GM23338 (cell line): ENCODE measurements around the gene HGFAC. TPM values are rescaled to one million over a fixed set of nuclear protein-coding genes. Genes with fewer than 3 reads are reported as not detected.

ENCODE experiments used
- ATAC-seq: fragments of 200-7000 bp; cut with Tn5 transposase; 3 replicates; pipeline ENCODE4 v1.9.1; 2020
- DNase-seq: peaks from one replicate; pipeline ENCODE4 v3.0.0-alpha.2; 2015; ENCODE audit warnings: low spot score
- H2AFZ ChIP-seq: fragments of 200-600 bp; sonication (generic); 2 replicates; pipeline ENCODE4 v1.8.0; 2016; ENCODE audit warnings: antibody characterized with exemption, mild to moderate bottlenecking, moderate library complexity
- H3F3A ChIP-seq: fragments of 200-600 bp; sonication (generic); replicated peaks from 2 replicates; pipeline ENCODE4 v1.8.0; 2017; ENCODE audit warnings: antibody characterized with exemption, mixed run types, low read depth
- H3K27ac ChIP-seq: fragments of 200-600 bp; sonication (generic); 2 replicates; pipeline ENCODE4 v1.6.1; 2016; ENCODE audit warnings: low read depth
- H3K27me3 ChIP-seq: fragments of 200-600 bp; sonication (generic); 2 replicates; pipeline ENCODE4 v1.8.0; 2016; ENCODE audit warnings: mild to moderate bottlenecking, mixed run types, moderate library complexity; ENCODE audit not compliant: insufficient read depth
- H3K36me3 ChIP-seq: fragments of 200-600 bp; sonication (generic); 2 replicates; pipeline ENCODE4 v1.8.0; 2016; ENCODE audit warnings: mild to moderate bottlenecking; ENCODE audit not compliant: insufficient read depth
- H3K4me1 ChIP-seq: fragments of 200-600 bp; sonication (generic); 2 replicates; pipeline ENCODE4 v1.8.0; 2016; ENCODE audit warnings: mild to moderate bottlenecking, moderate library complexity; ENCODE audit not compliant: insufficient read depth
- H3K4me2 ChIP-seq: fragments of 200-600 bp; sonication (generic); 2 replicates; pipeline ENCODE4 v1.7.1; 2017; ENCODE audit warnings: mixed run types
- H3K4me3 ChIP-seq: fragments of 200-600 bp; sonication (generic); 2 replicates; pipeline ENCODE4 v1.6.1; 2016; ENCODE audit warnings: mixed run types
- H3K79me2 ChIP-seq: fragments of 200-600 bp; sonication (generic); replicated peaks from 2 replicates; pipeline ENCODE4 v1.8.0; 2017; ENCODE audit warnings: mild to moderate bottlenecking; ENCODE audit not compliant: insufficient read depth
- H3K9me2 ChIP-seq: fragments of 200-600 bp; sonication (generic); 2 replicates; pipeline ENCODE4 v1.8.0; 2017; ENCODE audit not compliant: insufficient read depth
- H4K20me1 ChIP-seq: fragments of 200-600 bp; sonication (generic); replicated peaks from 2 replicates; pipeline ENCODE4 v1.8.0; 2017; ENCODE audit warnings: mild to moderate bottlenecking; ENCODE audit not compliant: insufficient read depth
- H3K27ac Mint-ChIP-seq: 2 replicates; pipeline ENCODE4 v1.8.0; 2020; ENCODE audit warnings: inconsistent platforms, mild to moderate bottlenecking, moderate library complexity, mixed read lengths
- H3K27me3 Mint-ChIP-seq: 3 replicates; pipeline ENCODE4 v1.8.0; 2022; ENCODE audit warnings: low read depth, mild to moderate bottlenecking, moderate library complexity, mixed read lengths, inconsistent platforms; ENCODE audit not compliant: insufficient read depth, poor library complexity
- H3K36me3 Mint-ChIP-seq: 3 replicates; pipeline ENCODE4 v1.8.0; 2021; ENCODE audit warnings: low read depth, mild to moderate bottlenecking, inconsistent platforms, moderate library complexity, mixed read lengths
- H3K4me1 Mint-ChIP-seq: 3 replicates; pipeline ENCODE4 v1.8.0; 2020; ENCODE audit warnings: mild to moderate bottlenecking, inconsistent platforms, mixed read lengths
- H3K4me3 Mint-ChIP-seq: 3 replicates; pipeline ENCODE4 v1.8.0; 2021; ENCODE audit warnings: moderate library complexity, mild to moderate bottlenecking, inconsistent platforms, mixed read lengths
- H3K9me3 Mint-ChIP-seq: 3 replicates; pipeline ENCODE4 v1.8.0; 2020; ENCODE audit warnings: moderate library complexity, mild to moderate bottlenecking, inconsistent platforms, mixed read lengths
- EZH2 ChIP-seq: fragments of 200-600 bp; sonication (generic); IDR thresholded peaks from one replicate; pipeline ENCODE4 v1.8.0; 2017; ENCODE audit warnings: antibody characterized with exemption, mild to moderate bottlenecking, low read depth; ENCODE audit not compliant: unreplicated experiment
- EZH2phosphoT487 ChIP-seq: fragments of 200-600 bp; sonication (generic); IDR thresholded peaks from one replicate; pipeline ENCODE4 v1.8.1; 2018; ENCODE audit warnings: antibody characterized with exemption; ENCODE audit not compliant: unreplicated experiment
- JUNB ChIP-seq: IDR thresholded peaks from one replicate; pipeline ENCODE4 v1.6.1; 2016; ENCODE audit warnings: antibody characterized with exemption; ENCODE audit not compliant: unreplicated experiment
- NANOG ChIP-seq: IDR thresholded peaks from 2 replicates; pipeline ENCODE4 v1.6.1; 2016; ENCODE audit warnings: antibody characterized with exemption, borderline replicate concordance
- ZNF114 ChIP-seq: fragments of 250-450 bp; sonication (Bioruptor Pico); IDR thresholded peaks from 2 replicates; pipeline ENCODE4 v1.5.0; 2020; ENCODE audit warnings: mild to moderate bottlenecking, moderate library complexity
- ZNF331 ChIP-seq: fragments of 250-450 bp; sonication (Bioruptor Pico); IDR thresholded peaks from 2 replicates; pipeline ENCODE4 v1.5.0; 2020; ENCODE audit warnings: low read depth, mild to moderate bottlenecking, moderate library complexity
- polyA plus RNA-seq: library from polyadenylated mRNA; unstranded; fragments of >200 nt; fragmentation: Nextera tagmentation; extraction: Ambion mirVana; gene quantifications from 2 replicates; pipeline ENCODE4 v1.2.1, GENCODE V29; 2016
- total RNA-seq: library from RNA; depleted of rRNA; stranded (reverse); fragments of >200 nt; shearing (Covaris generic); gene quantifications from 2 replicates; pipeline ENCODE4 v1.2.3, GENCODE V29; 2014
- TF ChIP-seq, protein P1 (sequence below): IDR thresholded peaks from one replicate; pipeline ENCODE4 v1.6.1; 2018; ENCODE audit warnings: antibody characterized with exemption; ENCODE audit not compliant: unreplicated experiment
- TF ChIP-seq, protein P2 (sequence below): fragments of 250-450 bp; sonication (Bioruptor Pico); IDR thresholded peaks from 2 replicates; pipeline ENCODE4 v1.5.0; 2020; ENCODE audit warnings: mild to moderate bottlenecking, moderate library complexity

HGFAC gene
- total and polyA plus RNA-seq, 2 experiments from 2014 or later, result 0.94 TPM; not detected in 1

DNA sequence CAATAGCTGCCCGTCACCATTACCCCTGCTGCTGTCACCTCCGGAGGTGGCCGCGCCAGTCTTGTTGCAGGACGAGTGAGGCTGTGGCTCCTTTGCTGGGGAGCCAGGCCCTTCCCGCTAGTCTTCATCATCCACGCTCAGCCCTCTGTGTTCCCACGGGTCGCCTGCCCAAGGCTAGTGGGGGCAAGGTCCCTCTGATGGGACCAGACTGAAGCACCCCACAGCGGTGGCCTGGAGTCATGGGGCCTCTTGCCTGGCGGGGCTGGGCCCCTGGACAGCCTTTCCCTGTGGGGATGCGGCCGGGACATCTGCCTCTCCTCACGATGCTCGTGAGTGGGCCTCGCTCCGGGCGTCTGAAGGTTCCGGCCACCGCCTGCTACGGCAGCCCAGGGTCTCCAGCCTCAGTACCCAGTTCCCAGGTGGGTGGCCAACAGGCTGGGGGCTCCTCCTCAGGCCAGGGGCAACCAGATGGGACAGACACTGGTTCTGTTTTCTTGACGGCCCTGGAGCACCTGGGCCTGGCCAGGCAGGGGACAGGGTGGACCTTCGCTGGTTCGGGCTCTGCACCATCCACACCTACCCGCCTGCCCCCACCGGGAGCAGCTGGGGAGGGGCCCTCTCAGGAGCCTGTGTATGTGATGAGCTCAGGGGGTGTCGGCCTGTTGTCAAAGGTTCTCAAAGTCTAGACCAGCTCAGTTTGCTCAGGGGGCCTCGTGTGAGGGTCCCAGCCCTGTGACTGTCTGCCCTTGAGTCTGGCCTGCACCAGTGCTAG is 53.6 kb downstream of the HGFAC start:
- H3K27me3 Mint-ChIP-seq, result peaks cover 65% of the 10 kb centered on the region
- H3K9me3 Mint-ChIP-seq, result peaks cover 4% of the 10 kb centered on the region
- no peaks in the 10 kb centered on the region for H3K36me3 Mint-ChIP-seq
- no peaks in the 10 kb centered on the region for H3K9me2 ChIP-seq
- H3K27ac ChIP-seq, result no peak overlapping the region
- peaks cover 76% of the 10 kb centered on the region for H3K27me3 ChIP-seq
- H3F3A ChIP-seq, result no peaks in the 10 kb centered on the region
- H4K20me1 ChIP-seq, result no peaks in the 10 kb centered on the region; the same call in 1 of the 2 replicates
- H3K4me1 Mint-ChIP-seq, result peaks cover 7% of the 10 kb centered on the region
- H3K4me3 Mint-ChIP-seq, result no peak overlapping the region
- H3K36me3 ChIP-seq, result no peaks in the 10 kb centered on the region
- no peak overlapping the region for H3K4me2 ChIP-seq
- no peak overlapping the region for H2AFZ ChIP-seq
- no peak overlapping the region for H3K27ac Mint-ChIP-seq
- DNase-seq (no peak), ATAC-seq (no peak)
- TF ChIP-seq, protein P1, sequence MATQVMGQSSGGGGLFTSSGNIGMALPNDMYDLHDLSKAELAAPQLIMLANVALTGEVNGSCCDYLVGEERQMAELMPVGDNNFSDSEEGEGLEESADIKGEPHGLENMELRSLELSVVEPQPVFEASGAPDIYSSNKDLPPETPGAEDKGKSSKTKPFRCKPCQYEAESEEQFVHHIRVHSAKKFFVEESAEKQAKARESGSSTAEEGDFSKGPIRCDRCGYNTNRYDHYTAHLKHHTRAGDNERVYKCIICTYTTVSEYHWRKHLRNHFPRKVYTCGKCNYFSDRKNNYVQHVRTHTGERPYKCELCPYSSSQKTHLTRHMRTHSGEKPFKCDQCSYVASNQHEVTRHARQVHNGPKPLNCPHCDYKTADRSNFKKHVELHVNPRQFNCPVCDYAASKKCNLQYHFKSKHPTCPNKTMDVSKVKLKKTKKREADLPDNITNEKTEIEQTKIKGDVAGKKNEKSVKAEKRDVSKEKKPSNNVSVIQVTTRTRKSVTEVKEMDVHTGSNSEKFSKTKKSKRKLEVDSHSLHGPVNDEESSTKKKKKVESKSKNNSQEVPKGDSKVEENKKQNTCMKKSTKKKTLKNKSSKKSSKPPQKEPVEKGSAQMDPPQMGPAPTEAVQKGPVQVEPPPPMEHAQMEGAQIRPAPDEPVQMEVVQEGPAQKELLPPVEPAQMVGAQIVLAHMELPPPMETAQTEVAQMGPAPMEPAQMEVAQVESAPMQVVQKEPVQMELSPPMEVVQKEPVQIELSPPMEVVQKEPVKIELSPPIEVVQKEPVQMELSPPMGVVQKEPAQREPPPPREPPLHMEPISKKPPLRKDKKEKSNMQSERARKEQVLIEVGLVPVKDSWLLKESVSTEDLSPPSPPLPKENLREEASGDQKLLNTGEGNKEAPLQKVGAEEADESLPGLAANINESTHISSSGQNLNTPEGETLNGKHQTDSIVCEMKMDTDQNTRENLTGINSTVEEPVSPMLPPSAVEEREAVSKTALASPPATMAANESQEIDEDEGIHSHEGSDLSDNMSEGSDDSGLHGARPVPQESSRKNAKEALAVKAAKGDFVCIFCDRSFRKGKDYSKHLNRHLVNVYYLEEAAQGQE, result no peak
- no peak for TF ChIP-seq ZNF331 (CRISPR knock-in tag)
- no peak for TF ChIP-seq JUNB
- TF ChIP-seq EZH2, result no peak
- TF ChIP-seq EZH2phosphoT487, result no peak
- no peak for TF ChIP-seq NANOG
- H3K4me1 ChIP-seq, result no peaks in the 10 kb centered on the region
- no peak overlapping the region for H3K4me3 ChIP-seq
- no peaks in the 10 kb centered on the region for H3K79me2 ChIP-seq

DNA sequence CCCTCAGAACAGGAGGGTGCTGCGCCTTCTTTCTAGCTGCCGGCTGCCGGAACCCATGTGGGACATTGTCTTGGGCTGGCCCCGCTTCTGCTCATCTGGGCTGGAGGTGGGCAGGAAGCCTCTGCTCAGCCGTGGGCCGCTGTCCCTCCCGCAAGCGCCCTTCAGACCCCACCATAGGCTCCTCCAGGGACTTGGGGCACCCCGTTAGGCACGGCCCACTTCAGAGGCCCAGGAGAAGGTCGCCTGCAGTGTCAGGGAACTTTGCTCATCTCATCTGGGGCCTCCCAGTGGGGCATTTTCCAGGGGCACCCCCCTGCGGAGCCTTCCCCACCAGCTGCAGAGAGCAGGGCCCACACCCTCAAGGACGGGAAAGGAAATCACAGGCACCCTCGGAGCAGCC is 54.3 kb downstream of the HGFAC start:
- H3K36me3 ChIP-seq, result no peaks in the 10 kb centered on the region
- DNase-seq (no peak), ATAC-seq (no peak)
- peaks cover 7% of the 10 kb centered on the region for H3K4me1 Mint-ChIP-seq
- H3K9me2 ChIP-seq, result no peaks in the 10 kb centered on the region
- no peak overlapping the region for H2AFZ ChIP-seq
- no peaks in the 10 kb centered on the region for H3K4me1 ChIP-seq
- no peaks in the 10 kb centered on the region for H3K36me3 Mint-ChIP-seq
- no peaks in the 10 kb centered on the region for H3F3A ChIP-seq
- no peak overlapping the region for H3K27ac Mint-ChIP-seq
- no peaks in the 10 kb centered on the region for H3K79me2 ChIP-seq
- H3K27ac ChIP-seq, result no peak overlapping the region
- H4K20me1 ChIP-seq, result no peaks in the 10 kb centered on the region; the same call in 1 of the 2 replicates
- H3K4me3 Mint-ChIP-seq, result no peak overlapping the region
- H3K27me3 ChIP-seq, result peaks cover 70% of the 10 kb centered on the region
- H3K27me3 Mint-ChIP-seq, result peaks cover 59% of the 10 kb centered on the region
- no peak overlapping the region for H3K4me2 ChIP-seq
- no peak overlapping the region for H3K4me3 ChIP-seq
- peaks cover 4% of the 10 kb centered on the region for H3K9me3 Mint-ChIP-seq
- no peak for TF ChIP-seq ZNF331 (CRISPR knock-in tag)
- TF ChIP-seq, protein P2, sequence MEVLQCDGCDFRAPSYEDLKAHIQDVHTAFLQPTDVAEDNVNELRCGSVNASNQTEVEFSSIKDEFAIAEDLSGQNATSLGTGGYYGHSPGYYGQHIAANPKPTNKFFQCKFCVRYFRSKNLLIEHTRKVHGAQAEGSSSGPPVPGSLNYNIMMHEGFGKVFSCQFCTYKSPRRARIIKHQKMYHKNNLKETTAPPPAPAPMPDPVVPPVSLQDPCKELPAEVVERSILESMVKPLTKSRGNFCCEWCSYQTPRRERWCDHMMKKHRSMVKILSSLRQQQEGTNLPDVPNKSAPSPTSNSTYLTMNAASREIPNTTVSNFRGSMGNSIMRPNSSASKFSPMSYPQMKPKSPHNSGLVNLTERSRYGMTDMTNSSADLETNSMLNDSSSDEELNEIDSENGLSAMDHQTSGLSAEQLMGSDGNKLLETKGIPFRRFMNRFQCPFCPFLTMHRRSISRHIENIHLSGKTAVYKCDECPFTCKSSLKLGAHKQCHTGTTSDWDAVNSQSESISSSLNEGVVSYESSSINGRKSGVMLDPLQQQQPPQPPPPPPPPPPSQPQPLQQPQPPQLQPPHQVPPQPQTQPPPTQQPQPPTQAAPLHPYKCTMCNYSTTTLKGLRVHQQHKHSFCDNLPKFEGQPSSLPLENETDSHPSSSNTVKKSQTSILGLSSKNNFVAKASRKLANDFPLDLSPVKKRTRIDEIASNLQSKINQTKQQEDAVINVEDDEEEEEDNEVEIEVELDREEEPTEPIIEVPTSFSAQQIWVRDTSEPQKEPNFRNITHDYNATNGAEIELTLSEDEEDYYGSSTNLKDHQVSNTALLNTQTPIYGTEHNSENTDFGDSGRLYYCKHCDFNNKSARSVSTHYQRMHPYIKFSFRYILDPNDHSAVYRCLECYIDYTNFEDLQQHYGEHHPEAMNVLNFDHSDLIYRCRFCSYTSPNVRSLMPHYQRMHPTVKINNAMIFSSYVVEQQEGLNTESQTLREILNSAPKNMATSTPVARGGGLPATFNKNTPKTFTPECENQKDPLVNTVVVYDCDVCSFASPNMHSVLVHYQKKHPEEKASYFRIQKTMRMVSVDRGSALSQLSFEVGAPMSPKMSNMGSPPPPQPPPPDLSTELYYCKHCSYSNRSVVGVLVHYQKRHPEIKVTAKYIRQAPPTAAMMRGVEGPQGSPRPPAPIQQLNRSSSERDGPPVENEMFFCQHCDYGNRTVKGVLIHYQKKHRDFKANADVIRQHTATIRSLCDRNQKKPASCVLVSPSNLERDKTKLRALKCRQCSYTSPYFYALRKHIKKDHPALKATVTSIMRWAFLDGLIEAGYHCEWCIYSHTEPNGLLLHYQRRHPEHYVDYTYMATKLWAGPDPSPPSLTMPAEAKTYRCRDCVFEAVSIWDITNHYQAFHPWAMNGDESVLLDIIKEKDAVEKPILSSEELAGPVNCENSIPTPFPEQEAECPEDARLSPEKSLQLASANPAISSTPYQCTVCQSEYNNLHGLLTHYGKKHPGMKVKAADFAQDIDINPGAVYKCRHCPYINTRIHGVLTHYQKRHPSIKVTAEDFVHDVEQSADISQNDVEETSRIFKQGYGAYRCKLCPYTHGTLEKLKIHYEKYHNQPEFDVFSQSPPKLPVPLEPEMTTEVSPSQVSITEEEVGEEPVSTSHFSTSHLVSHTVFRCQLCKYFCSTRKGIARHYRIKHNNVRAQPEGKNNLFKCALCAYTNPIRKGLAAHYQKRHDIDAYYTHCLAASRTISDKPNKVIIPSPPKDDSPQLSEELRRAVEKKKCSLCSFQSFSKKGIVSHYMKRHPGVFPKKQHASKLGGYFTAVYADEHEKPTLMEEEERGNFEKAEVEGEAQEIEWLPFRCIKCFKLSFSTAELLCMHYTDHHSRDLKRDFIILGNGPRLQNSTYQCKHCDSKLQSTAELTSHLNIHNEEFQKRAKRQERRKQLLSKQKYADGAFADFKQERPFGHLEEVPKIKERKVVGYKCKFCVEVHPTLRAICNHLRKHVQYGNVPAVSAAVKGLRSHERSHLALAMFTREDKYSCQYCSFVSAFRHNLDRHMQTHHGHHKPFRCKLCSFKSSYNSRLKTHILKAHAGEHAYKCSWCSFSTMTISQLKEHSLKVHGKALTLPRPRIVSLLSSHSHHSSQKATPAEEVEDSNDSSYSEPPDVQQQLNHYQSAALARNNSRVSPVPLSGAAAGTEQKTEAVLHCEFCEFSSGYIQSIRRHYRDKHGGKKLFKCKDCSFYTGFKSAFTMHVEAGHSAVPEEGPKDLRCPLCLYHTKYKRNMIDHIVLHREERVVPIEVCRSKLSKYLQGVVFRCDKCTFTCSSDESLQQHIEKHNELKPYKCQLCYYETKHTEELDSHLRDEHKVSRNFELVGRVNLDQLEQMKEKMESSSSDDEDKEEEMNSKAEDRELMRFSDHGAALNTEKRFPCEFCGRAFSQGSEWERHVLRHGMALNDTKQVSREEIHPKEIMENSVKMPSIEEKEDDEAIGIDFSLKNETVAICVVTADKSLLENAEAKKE (CRISPR knock-in tag), result no peak
- TF ChIP-seq ZNF114 (CRISPR knock-in tag), result no peak
- no peak for TF ChIP-seq EZH2phosphoT487
